Measurements from ENCODE around the gene S1PR1. TPM values are rescaled to one million over a fixed set of nuclear protein-coding genes. Genes with fewer than 3 reads are reported as not detected.

The S1PR1 gene
- total RNA-seq, 1 donor from 2014 or later = 134 TPM

DNA sequence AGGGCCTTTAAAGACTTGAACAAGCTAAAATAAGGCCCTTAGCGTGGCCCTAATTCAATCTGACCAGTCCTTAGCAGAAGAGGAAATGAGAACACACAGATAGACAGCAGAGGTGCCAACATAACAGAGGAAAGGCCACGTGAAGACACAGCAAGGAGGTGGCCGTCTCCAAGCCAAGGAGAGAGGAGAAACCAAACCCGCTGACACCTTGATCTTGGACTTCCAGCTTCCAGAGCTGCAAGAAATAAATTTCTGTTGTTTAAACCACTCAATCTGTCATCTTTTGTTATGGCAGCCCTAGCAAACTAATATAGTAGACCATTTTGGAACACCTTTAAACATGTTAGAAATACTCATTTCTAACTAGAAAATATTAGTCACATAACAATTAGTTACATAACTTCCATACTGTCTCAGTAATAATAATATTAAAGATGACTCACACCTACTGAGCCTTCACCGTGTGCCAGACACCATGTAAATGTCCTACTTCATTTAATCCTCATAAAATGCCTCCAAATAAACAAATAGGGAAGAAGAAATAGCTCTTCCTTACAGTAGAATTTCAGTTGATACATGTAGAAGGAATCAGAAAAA is 47.9 kb downstream of the S1PR1 start:
- intact Hi-C loops (cut with DNase I) = loop anchor here (5.0 kb wide), 1 partner anchor 362 kb away; no protein-coding TSS in a partner anchor
- H3K27me3 ChIP-seq = no peaks in the 10 kb centered on the region

GRCh38 chr1:101285922-101286570 is 49.2 kb downstream of the S1PR1 start:
- Histone ChIP-seq H3K36me3 (no peaks in the 10 kb centered on the region), H3K27me3 (no peaks in the 10 kb centered on the region), H3K4me1 (peaks cover 3% of the 10 kb centered on the region), H3K9me3 (no peaks in the 10 kb centered on the region), H3K4me3 (no peak overlapping the region), H3K27ac (no peak overlapping the region)
- ATAC-seq (peak; percentile 46), DNase-seq (no peak)
- intact Hi-C loops (cut with DNase I) = loop anchor here (5.0 kb wide), 1 partner anchor 364 kb away; no protein-coding TSS in a partner anchor
- TF ChIP-seq CTCF (IDR thresholded peaks at IDR 0.05) = no peak

More for the DNA sequence above, 47.9 kb downstream of the S1PR1 start:
- Histone ChIP-seq H3K4me3 (no peak overlapping the region), H3K27ac (no peak overlapping the region), H3K9me3 (no peaks in the 10 kb centered on the region), H3K4me1 (no peaks in the 10 kb centered on the region), H3K36me3 (no peaks in the 10 kb centered on the region)
- no peak for TF ChIP-seq CTCF (IDR thresholded peaks at IDR 0.05)
- ATAC-seq (no peak), DNase-seq (no peak)

- H3K4me3 ChIP-seq = no peak overlapping the region
- no peaks in the 10 kb centered on the region for H3K27me3 ChIP-seq
- H3K4me1 ChIP-seq = peaks cover 5% of the 10 kb centered on the region
- intact Hi-C loops (cut with DNase I) = loop anchor here (5.0 kb wide), 1 partner anchor 366 kb away; no protein-coding TSS in a partner anchor
- ATAC-seq (peak; percentile 93), DNase-seq (no peak)
- H3K36me3 ChIP-seq = no peaks in the 10 kb centered on the region
- no peaks in the 10 kb centered on the region for H3K9me3 ChIP-seq
- TF ChIP-seq CTCF (IDR thresholded peaks at IDR 0.05) = peak; percentile 98
- no peak overlapping the region for H3K27ac ChIP-seq
Measured at GRCh38 chr1:101288491-101288944, 51.7 kb downstream of the S1PR1 start.

DNA sequence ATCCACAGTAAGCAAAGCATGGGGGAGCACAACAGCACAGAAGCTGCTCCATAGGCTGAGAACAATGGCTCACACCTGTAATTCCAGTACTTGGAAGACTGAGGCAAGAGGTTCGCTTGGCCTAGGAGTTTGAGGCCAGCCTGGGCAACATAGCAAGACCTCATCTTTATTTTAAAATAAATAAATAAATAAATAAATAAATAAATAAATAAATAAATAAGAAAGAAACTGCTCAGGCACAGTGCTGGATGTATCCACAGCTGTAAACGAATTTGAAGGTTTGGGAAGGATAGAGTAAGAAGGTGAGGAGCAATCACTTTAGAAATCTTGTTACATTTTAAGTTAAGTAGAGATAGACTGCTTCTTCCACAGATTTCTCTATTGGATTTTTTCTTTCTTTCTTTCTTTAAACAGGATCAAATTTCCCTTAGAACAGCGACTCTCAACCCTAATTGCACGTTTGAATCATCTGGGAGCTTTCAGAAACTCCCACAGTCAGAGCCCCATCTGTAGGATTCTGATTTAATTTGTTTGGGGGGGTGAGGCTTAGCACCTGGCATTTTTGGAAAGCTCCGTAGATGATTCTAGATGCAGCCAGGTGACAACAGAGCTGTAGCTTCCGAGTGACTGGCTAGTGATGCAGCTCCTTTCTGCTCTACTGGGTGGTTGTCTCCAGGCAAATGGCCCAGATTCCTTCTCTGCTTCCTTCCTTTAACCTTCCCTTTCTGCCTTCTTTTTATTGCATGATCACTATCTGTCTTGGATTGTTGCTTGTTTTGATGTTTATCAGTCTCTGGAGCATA is 53.5 kb downstream of the S1PR1 start:
- no peak for TF ChIP-seq CTCF (IDR thresholded peaks at IDR 0.05)
- intact Hi-C loops (cut with DNase I) = loop anchor here (5.0 kb wide), 1 partner anchor 378 kb away; no protein-coding TSS in a partner anchor
- no peak for DNase-seq
- H3K9me3 ChIP-seq = no peaks in the 10 kb centered on the region
- peaks cover 5% of the 10 kb centered on the region for H3K4me1 ChIP-seq
- no peaks in the 10 kb centered on the region for H3K36me3 ChIP-seq
- no peak overlapping the region for H3K27ac ChIP-seq
- no peak overlapping the region for H3K4me3 ChIP-seq
- ATAC-seq = no peak
- H3K27me3 ChIP-seq = no peaks in the 10 kb centered on the region

Other genes starting within 250 kb of the S1PR1 start
- gene DPH5, start 211.2 kb upstream of the S1PR1 start, total RNA-seq = 23.8 TPM

All from upper lobe of right lung (tissue), 1 donor.